ENCODE data around the gene WEE1.

- TF ChIP-seq CTCF (IDR thresholded peaks at IDR 0.05; ENCODE audit: low read depth, low read length) = no peak
- no peak for TF ChIP-seq MAX (IDR thresholded peaks at IDR 0.05; ENCODE audit: low read depth, low read length)
Observed at GRCh38 chr11:9574622-9575259, 1.3 kb downstream of the WEE1 start.
